G401.6 (cell line): Measurements from ENCODE around the gene LALBA.
"Not testable (repeated sequence)": the region's sequence is repeated elsewhere in the genome, so short reads cannot be mapped to it uniquely, and the experiment has no call there.

Experiments used
- FAIRE-seq: peaks from 2 replicates; lab custom pipeline; 2012; peaks lifted over from hg19 to GRCh38; lab: Jason Lieb, UNC

LALBA gene

GRCh38 chr12:48569946-48570345 is at the start of gene LALBA:
LALBA (minus strand) TSS chr12:48570046; CDS start chr12:48570020, 26 bp downstream.
- FAIRE-seq: no peak

GRCh38 chr12:48618541-48618940 is 48.7 kb upstream of the LALBA start:
- peak; percentile 90 for FAIRE-seq

GRCh38 chr12:48615681-48616080 is 45.8 kb upstream of the LALBA start:
- no peak for FAIRE-seq

- FAIRE-seq: no peak
These were observed 43.5 kb upstream of the LALBA start for GRCh38 chr12:48613321-48613720.

- FAIRE-seq: no peak
These were observed 32.5 kb upstream of the LALBA start for GRCh38 chr12:48602192-48602989.

GRCh38 chr12:48601013-48601756 is 31.3 kb upstream of the LALBA start:
- no peak for FAIRE-seq

- no peak for FAIRE-seq
These were observed 30.7 kb upstream of the LALBA start for GRCh38 chr12:48600552-48600951.

- FAIRE-seq: no peak
These were observed 22.8 kb upstream of the LALBA start for GRCh38 chr12:48592591-48593086.

- FAIRE-seq: no peak
These were observed 16.5 kb upstream of the LALBA start for GRCh38 chr12:48586361-48586760.

GRCh38 chr12:48583728-48584127 is 13.9 kb upstream of the LALBA start:
- FAIRE-seq: no peak

GRCh38 chr12:48580831-48581230 is 11.0 kb upstream of the LALBA start:
- no peak for FAIRE-seq

- FAIRE-seq: no peak
These were observed 2.5 kb upstream of the LALBA start for GRCh38 chr12:48572326-48572725.

GRCh38 chr12:48567731-48568130 is 2.1 kb downstream of the LALBA start:
- FAIRE-seq: no peak

GRCh38 chr12:48557919-48558318 is 11.9 kb downstream of the LALBA start:
- FAIRE-seq: no peak

- FAIRE-seq: no peak
These were observed 13.2 kb downstream of the LALBA start for GRCh38 chr12:48556631-48557030.

- not testable (repeated sequence) for FAIRE-seq
These were observed 16.0 kb downstream of the LALBA start for GRCh38 chr12:48553666-48554343.

GRCh38 chr12:48551636-48552035 is 18.2 kb downstream of the LALBA start:
- not testable (repeated sequence) for FAIRE-seq

- not testable (repeated sequence) for FAIRE-seq
These were observed 22.8 kb downstream of the LALBA start for GRCh38 chr12:48547012-48547411.

GRCh38 chr12:48545833-48546469 is 23.9 kb downstream of the LALBA start:
- no peak for FAIRE-seq

- FAIRE-seq: peak; percentile 84
These were observed 27.4 kb downstream of the LALBA start for GRCh38 chr12:48542300-48542928.

GRCh38 chr12:48536602-48537001 is 33.2 kb downstream of the LALBA start:
- peak; percentile 37 for FAIRE-seq

- no peak for FAIRE-seq
These were observed 37.2 kb downstream of the LALBA start for GRCh38 chr12:48532601-48533000.
